ENCODE data around the gene LONP2. TPM values are rescaled to one million over a fixed set of nuclear protein-coding genes. Genes with fewer than 3 reads are reported as not detected.
"Not testable (repeated sequence)": the region's sequence is repeated elsewhere in the genome, so short reads cannot be mapped to it uniquely, and the experiment has no call there.

Gene LONP2
- total RNA-seq, 1 experiment from 2014 or later, result 83.3 TPM

GRCh38 chr16:48308535-48308934 is 64.4 kb downstream of the LONP2 start:
- Mint-ChIP-seq H3K27ac (ENCODE audit: unreplicated experiment) (no peak overlapping the region), H3K9me3 (ENCODE audit: low read depth, unreplicated experiment) (peaks cover 5% of the 10 kb centered on the region), H3K4me3 (ENCODE audit: low read depth, unreplicated experiment) (no peak overlapping the region), H3K4me1 (ENCODE audit: low read depth, unreplicated experiment) (no peaks in the 10 kb centered on the region), H3K27me3 (ENCODE audit: unreplicated experiment) (no peaks in the 10 kb centered on the region), H3K36me3 (ENCODE audit: insufficient read depth, unreplicated experiment) (peaks cover 13% of the 10 kb centered on the region)
- TF ChIP-seq CTCF (IDR thresholded peaks at IDR 0.05; ENCODE audit: unreplicated experiment), result no peak
- CTCF ChIA-PET, result interaction anchor here (0.7 kb wide), 1 partner anchor 22 kb away, joined by 5 read pairs; no protein-coding TSS in a partner anchor
- no TSS peak for BruUV-seq (replicated peaks)
- DNase-seq, result no peak
- intact Hi-C loops (cut with micrococcal nuclease; ENCODE audit: unreplicated experiment), result no loop called here

DNA sequence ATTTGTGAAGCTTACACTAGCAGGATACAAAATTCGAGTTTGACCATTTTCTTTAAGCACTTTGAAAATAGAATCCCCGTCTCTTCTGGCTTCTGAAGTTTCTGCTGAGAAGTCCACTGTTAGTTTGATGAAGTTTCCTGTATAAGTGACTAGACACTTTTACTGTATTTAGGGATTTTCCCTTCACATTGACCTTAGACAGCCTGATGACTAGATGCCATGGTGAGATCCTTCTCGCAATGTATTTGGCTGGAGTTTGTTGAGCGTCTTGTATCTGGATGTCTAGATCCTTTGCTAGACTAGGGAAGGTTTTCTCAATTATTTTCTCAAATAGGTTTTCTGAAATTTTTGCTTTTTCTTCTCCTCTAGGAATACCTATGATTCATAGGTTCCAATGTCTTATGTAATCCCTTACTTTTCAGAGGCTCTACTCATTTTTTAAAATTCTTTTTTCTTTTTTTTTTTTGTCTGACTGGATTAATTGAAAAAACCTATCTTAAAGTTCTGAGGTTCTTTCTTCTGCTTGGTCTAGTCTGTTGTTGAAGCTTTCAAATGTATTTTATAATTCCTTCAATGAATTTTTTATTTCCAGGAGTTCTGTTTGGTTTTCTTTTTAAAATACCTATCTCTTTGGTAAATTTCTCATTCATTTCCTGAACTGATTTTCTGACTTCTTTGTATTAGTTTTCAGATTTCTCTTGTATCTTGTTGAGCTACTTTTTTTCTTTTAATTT is 67.0 kb downstream of the LONP2 start:
- BruUV-seq (replicated peaks), result no TSS peak
- Mint-ChIP-seq H3K36me3 (ENCODE audit: insufficient read depth, unreplicated experiment) (peaks cover 13% of the 10 kb centered on the region), H3K4me3 (ENCODE audit: low read depth, unreplicated experiment) (no peak overlapping the region), H3K9me3 (ENCODE audit: low read depth, unreplicated experiment) (peaks cover 5% of the 10 kb centered on the region), H3K4me1 (ENCODE audit: low read depth, unreplicated experiment) (no peaks in the 10 kb centered on the region), H3K27me3 (ENCODE audit: unreplicated experiment) (no peaks in the 10 kb centered on the region), H3K27ac (ENCODE audit: unreplicated experiment) (no peak overlapping the region)
- no peak for TF ChIP-seq CTCF (IDR thresholded peaks at IDR 0.05; ENCODE audit: unreplicated experiment)
- intact Hi-C loops (cut with micrococcal nuclease; ENCODE audit: unreplicated experiment), result no loop called here
- CTCF ChIA-PET, result interaction anchor here (0.7 to 1.4 kb wide), 2 partner anchors 9 to 15 kb away, joined by 3 read pairs; no protein-coding TSS in a partner anchor
- DNase-seq, result no peak

DNA sequence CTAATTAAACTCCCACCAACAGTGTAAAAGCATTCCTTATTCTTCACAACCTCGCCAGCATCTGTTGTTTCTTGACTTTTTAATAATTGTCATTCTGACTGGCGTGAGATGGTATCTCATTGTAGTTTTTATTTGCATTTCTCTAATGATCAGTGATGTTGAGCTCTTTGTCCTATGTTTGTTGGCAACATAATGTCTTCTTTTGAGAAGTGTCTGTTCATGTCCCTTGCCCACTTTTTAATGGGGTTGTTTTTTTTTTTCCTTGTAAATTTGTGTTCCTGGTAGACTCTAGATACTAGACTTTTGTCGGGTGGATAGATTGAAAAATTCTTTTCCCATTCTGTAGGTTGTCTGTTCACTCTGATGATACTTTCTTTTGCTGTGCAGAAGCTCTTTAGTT is 69.8 kb downstream of the LONP2 start:
- intact Hi-C loops (cut with micrococcal nuclease; ENCODE audit: unreplicated experiment); DNase-seq; H3K4me1 Mint-ChIP-seq (ENCODE audit: low read depth, unreplicated experiment); H3K9me3 Mint-ChIP-seq (ENCODE audit: low read depth, unreplicated experiment); H3K4me3 Mint-ChIP-seq (ENCODE audit: low read depth, unreplicated experiment); H3K27me3 Mint-ChIP-seq (ENCODE audit: unreplicated experiment); H3K27ac Mint-ChIP-seq (ENCODE audit: unreplicated experiment); BruUV-seq (replicated peaks): not testable (repeated sequence)
- H3K36me3 Mint-ChIP-seq (ENCODE audit: insufficient read depth, unreplicated experiment), result peaks cover 16% of the 10 kb centered on the region
- CTCF ChIA-PET, result interaction anchor here (0.6 kb wide), 1 partner anchor 428 kb away, joined by 4 read pairs; no protein-coding TSS in a partner anchor

DNA sequence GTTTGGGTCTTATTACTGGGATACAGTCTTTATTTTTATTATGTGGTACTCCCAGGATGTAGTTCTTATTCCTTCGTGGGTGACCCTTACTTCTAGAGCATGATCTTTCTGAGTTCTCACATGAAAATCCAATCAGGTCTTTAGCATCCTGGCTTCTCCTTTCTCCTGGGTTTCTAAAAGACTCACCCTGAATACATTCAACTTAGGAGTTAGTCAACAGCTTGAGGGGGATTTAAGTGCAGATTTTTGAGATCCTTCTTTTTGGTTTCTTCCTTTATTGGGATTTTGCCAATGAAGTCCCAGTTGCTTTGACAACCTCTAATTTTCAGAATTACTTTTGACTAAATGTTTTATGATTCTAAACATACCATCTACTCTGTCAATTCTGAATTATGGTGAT is 72.9 kb downstream of the LONP2 start:
- intact Hi-C loops (cut with micrococcal nuclease; ENCODE audit: unreplicated experiment), result no loop called here
- Mint-ChIP-seq H3K27me3 (ENCODE audit: unreplicated experiment) (no peaks in the 10 kb centered on the region), H3K36me3 (ENCODE audit: insufficient read depth, unreplicated experiment) (peaks cover 20% of the 10 kb centered on the region), H3K4me3 (ENCODE audit: low read depth, unreplicated experiment) (no peak overlapping the region), H3K4me1 (ENCODE audit: low read depth, unreplicated experiment) (no peaks in the 10 kb centered on the region), H3K9me3 (ENCODE audit: low read depth, unreplicated experiment) (no peaks in the 10 kb centered on the region), H3K27ac (ENCODE audit: unreplicated experiment) (no peak overlapping the region)
- no peak for TF ChIP-seq CTCF (IDR thresholded peaks at IDR 0.05; ENCODE audit: unreplicated experiment)
- CTCF ChIA-PET, result interaction anchor here (0.7 to 1.3 kb wide), 3 partner anchors 49 to 233 kb away, joined by 3 to 5 read pairs (median 4); no protein-coding TSS in a partner anchor
- no TSS peak for BruUV-seq (replicated peaks)
- DNase-seq, result no peak
